ENCODE data around the gene TMSB10. TPM values are rescaled to one million over a fixed set of nuclear protein-coding genes. Genes with fewer than 3 reads are reported as not detected.

Gene TMSB10
- total and polyA plus RNA-seq, 2 donors (not counting 1 experiment from before 2014, with no cell fraction given), result 7,414 to 8,130 TPM

GRCh38 chr2:84857566-84857965, 47.9 kb upstream of the TMSB10 start:
- H4K20me1 ChIP-seq (ENCODE audit: control insufficient read depth, extremely low read depth, insufficient read depth, low read length), result no peaks in the 10 kb centered on the region
- no peaks in the 10 kb centered on the region for H3K27me3 ChIP-seq (ENCODE audit: control insufficient read depth, insufficient read depth, low read length)

GRCh38 chr2:84858123-84858522, 47.3 kb upstream of the TMSB10 start:
- Histone ChIP-seq H3K27me3 (ENCODE audit: control insufficient read depth, insufficient read depth, low read length) (no peaks in the 10 kb centered on the region), H3K79me2 (ENCODE audit: control insufficient read depth, insufficient read depth, low read length) (no peaks in the 10 kb centered on the region), H2AFZ (ENCODE audit: low read length) (no peak overlapping the region), H3K9ac (ENCODE audit: insufficient read depth, low read length) (no peak overlapping the region), H3K36me3 (ENCODE audit: control insufficient read depth, insufficient read depth, low read length) (no peaks in the 10 kb centered on the region), H3K27ac (ENCODE audit: insufficient read depth, low read length) (no peak overlapping the region), H4K20me1 (ENCODE audit: control insufficient read depth, extremely low read depth, insufficient read depth, low read length) (no peaks in the 10 kb centered on the region), H3K9me3 (ENCODE audit: control insufficient read depth, insufficient read depth, low read depth, low read length) (no peaks in the 10 kb centered on the region), H3K4me1 (ENCODE audit: control insufficient read depth, extremely low read depth, insufficient read depth, low read length) (no peaks in the 10 kb centered on the region), H3K4me2 (ENCODE audit: extremely low read depth, insufficient read depth, low read length) (no peak overlapping the region), H3K4me3 (replicated peaks in 1 of 4; ENCODE audit: control extremely low read depth in 1 of 4, insufficient read depth in 1 of 4, low read depth in 3 of 4, low read length in 4 of 4) (no peak overlapping the region)
- no peak for DNase-seq (ENCODE audit: low read depth in 2 of 2)
- TF ChIP-seq CTCF (conservative IDR thresholded peaks at IDR 0.05 in 1 of 2, IDR thresholded peaks at IDR 0.05 in 1 of 2; ENCODE audit: low read depth in 1 of 2, low read length in 2 of 2) (peak; percentile 19 to 35), EZH2 (IDR thresholded peaks at IDR 0.05; ENCODE audit: low read length, missing control alignments) (no peak)

More at GRCh38 chr2:84857566-84857965, 47.9 kb upstream of the TMSB10 start:
- no peaks in the 10 kb centered on the region for H3K36me3 ChIP-seq (ENCODE audit: control insufficient read depth, insufficient read depth, low read length)
- no peak overlapping the region for H3K4me2 ChIP-seq (ENCODE audit: extremely low read depth, insufficient read depth, low read length)
- DNase-seq (ENCODE audit: low read depth in 2 of 2), result no peak
- H3K4me1 ChIP-seq (ENCODE audit: control insufficient read depth, extremely low read depth, insufficient read depth, low read length), result no peaks in the 10 kb centered on the region
- no peak overlapping the region for H2AFZ ChIP-seq (ENCODE audit: low read length)
- no peak overlapping the region for H3K9ac ChIP-seq (ENCODE audit: insufficient read depth, low read length)
- no peaks in the 10 kb centered on the region for H3K9me3 ChIP-seq (ENCODE audit: control insufficient read depth, insufficient read depth, low read depth, low read length)
- no peak overlapping the region for H3K27ac ChIP-seq (ENCODE audit: insufficient read depth, low read length)
- H3K79me2 ChIP-seq (ENCODE audit: control insufficient read depth, insufficient read depth, low read length), result no peaks in the 10 kb centered on the region
- H3K4me3 ChIP-seq (replicated peaks in 1 of 4; ENCODE audit: control extremely low read depth in 1 of 4, insufficient read depth in 1 of 4, low read depth in 3 of 4, low read length in 4 of 4), result no peak overlapping the region
- TF ChIP-seq EZH2 (IDR thresholded peaks at IDR 0.05; ENCODE audit: low read length, missing control alignments), result no peak
- TF ChIP-seq CTCF (conservative IDR thresholded peaks at IDR 0.05 in 1 of 2, IDR thresholded peaks at IDR 0.05 in 1 of 2; ENCODE audit: low read depth in 1 of 2, low read length in 2 of 2), result no peak

- Histone ChIP-seq H3K4me3 (replicated peaks in 1 of 4; ENCODE audit: control extremely low read depth in 1 of 4, insufficient read depth in 1 of 4, low read depth in 3 of 4, low read length in 4 of 4) (no peak overlapping the region), H2AFZ (ENCODE audit: low read length) (no peak overlapping the region), H3K9me3 (ENCODE audit: control insufficient read depth, insufficient read depth, low read depth, low read length) (no peaks in the 10 kb centered on the region), H3K27me3 (ENCODE audit: control insufficient read depth, insufficient read depth, low read length) (no peaks in the 10 kb centered on the region), H3K4me2 (ENCODE audit: extremely low read depth, insufficient read depth, low read length) (no peak overlapping the region), H3K79me2 (ENCODE audit: control insufficient read depth, insufficient read depth, low read length) (no peaks in the 10 kb centered on the region), H4K20me1 (ENCODE audit: control insufficient read depth, extremely low read depth, insufficient read depth, low read length) (no peaks in the 10 kb centered on the region), H3K36me3 (ENCODE audit: control insufficient read depth, insufficient read depth, low read length) (no peaks in the 10 kb centered on the region), H3K9ac (ENCODE audit: insufficient read depth, low read length) (no peak overlapping the region), H3K27ac (ENCODE audit: insufficient read depth, low read length) (no peak overlapping the region), H3K4me1 (ENCODE audit: control insufficient read depth, extremely low read depth, insufficient read depth, low read length) (no peaks in the 10 kb centered on the region)
- TF ChIP-seq EZH2 (IDR thresholded peaks at IDR 0.05; ENCODE audit: low read length, missing control alignments), result no peak
- TF ChIP-seq CTCF (conservative IDR thresholded peaks at IDR 0.05 in 1 of 2, IDR thresholded peaks at IDR 0.05 in 1 of 2; ENCODE audit: low read depth in 1 of 2, low read length in 2 of 2), result no peak
- no peak for DNase-seq (ENCODE audit: low read depth in 2 of 2)
Observed at GRCh38 chr2:84858937-84859336, 46.5 kb upstream of the TMSB10 start.
